Upper lobe of left lung (tissue), 4 donors: ENCODE data around the gene PDLIM5.

Experiments
- CTCF ChIP-seq, 6 experiments: fragments of 450-650 bp in 4 of 6; fragments of 200-600 bp in 2 of 6; sonication (generic) in 2 of 6; IDR thresholded peaks; one replicate each; pipeline ENCODE4 v1.5.1; 2016 to 2019; ENCODE audit warnings: antibody characterized with exemption in 6 of 6
- EP300 ChIP-seq, 4 donors: sonication (generic); formaldehyde crosslinking; IDR thresholded peaks; one replicate each; pipeline ENCODE4 v1.5.1; 2017; ENCODE audit warnings: antibody characterized with exemption in 4 of 4, control low read depth in 2 of 4
- POLR2A ChIP-seq, 4 donors: fragments of 450-650 bp; IDR thresholded peaks; one replicate each; pipeline ENCODE4 v1.5.1; 2016 to 2017; ENCODE audit warnings: antibody characterized with exemption in 4 of 4, mild to moderate bottlenecking in 2 of 4

GRCh38 chr4:94407846-94408245 is 43.9 kb upstream of the PDLIM5 start:
- no peak for TF ChIP-seq CTCF (IDR thresholded peaks at IDR 0.05)
- TF ChIP-seq EP300 (IDR thresholded peaks at IDR 0.05) = no peak
- TF ChIP-seq POLR2A (IDR thresholded peaks at IDR 0.05) = no peak
